ENCODE results near the gene FOLR1. TPM values are rescaled to one million over a fixed set of nuclear protein-coding genes. Genes with fewer than 3 reads are reported as not detected.

The FOLR1 gene
- total RNA-seq, 1 donor from 2014 or later = not detected

Other genes with a start within 250 kb of the FOLR1 start
- gene IL18BP, start 193.2 kb upstream of the FOLR1 start, total RNA-seq = 2.7 TPM
- gene NUMA1, start 111.6 kb upstream of the FOLR1 start, total RNA-seq = 314 TPM
- 5.6 TPM for gene LRRC51, start 111.3 kb upstream of the FOLR1 start, total RNA-seq
- gene LAMTOR1, start 88.8 kb upstream of the FOLR1 start, total RNA-seq = 87.4 TPM
- gene TOMT, start 86.2 kb upstream of the FOLR1 start, total RNA-seq = not detected
- gene ANAPC15, start 79.4 kb upstream of the FOLR1 start, total RNA-seq = 19.9 TPM
- gene FOLR3, start 56.4 kb upstream of the FOLR1 start, total RNA-seq = not detected
- 19.4 TPM for gene FOLR2, start 24.7 kb downstream of the FOLR1 start, total RNA-seq
- 69.2 TPM for gene INPPL1, start 32.6 kb downstream of the FOLR1 start, total RNA-seq
- gene PHOX2A, start 52.0 kb downstream of the FOLR1 start, total RNA-seq = 3.4 TPM
- 15.0 TPM for gene CLPB, start 242.4 kb downstream of the FOLR1 start, total RNA-seq